ENCODE data around the gene FUT2. TPM values are rescaled to one million over a fixed set of nuclear protein-coding genes. Genes with fewer than 3 reads are reported as not detected.
A peak's percentile ranks its signal among the peaks of the same experiment; 100 is the strongest.

The FUT2 gene
- total and polyA plus RNA-seq, 10 of the 15 experiments (the other 5 are each of a cell fraction or from before 2014, with no cell fraction given) = 0.02 to 0.13 (median 0.07) TPM; not detected in 7

GRCh38 chr19:48646001-48646721, 49.6 kb upstream of the FUT2 start, which contains the start of gene CA11 (continued):
- no peak for TF ChIP-seq ZBTB11 (CRISPR knock-in tag; IDR thresholded peaks at IDR 0.05)
- no peak for TF ChIP-seq HDAC2 (IDR thresholded peaks at IDR 0.05)
- TF ChIP-seq SREBF2 (IDR thresholded peaks at IDR 0.05; ENCODE audit: low read length) = no peak
- TF ChIP-seq JUND (IDR thresholded peaks at IDR 0.05; ENCODE audit: low read depth, low read length) = no peak
- TF ChIP-seq POLR2A (IDR thresholded peaks at IDR 0.05; ENCODE audit: low read depth, low read length) = peak; percentile 40; the same call in 1 of the 2 replicates
- peak; percentile 53; the same call in 1 of the 2 replicates for TF ChIP-seq NBN (IDR thresholded peaks at IDR 0.05)
- no peak for TF ChIP-seq TAF1 (IDR thresholded peaks at IDR 0.05; ENCODE audit: borderline replicate concordance, low read depth, low read length)
- no peak for TF ChIP-seq ZZZ3 (IDR thresholded peaks at IDR 0.05; ENCODE audit: control insufficient read depth, insufficient read length, low read depth)
- peak; percentile 46 for TF ChIP-seq MEF2B (IDR thresholded peaks at IDR 0.05; ENCODE audit: partially characterized antibody, poor library complexity, severe bottlenecking)
- TF ChIP-seq E4F1 (IDR thresholded peaks at IDR 0.05; ENCODE audit: borderline replicate concordance, partially characterized antibody) = peak; percentile 70
- peak; percentile 97 for TF ChIP-seq RAD21 (IDR thresholded peaks at IDR 0.05; ENCODE audit: insufficient read depth, low read depth, low read length)
- TF ChIP-seq FOS (IDR thresholded peaks at IDR 0.05; ENCODE audit: borderline replicate concordance, extremely low read depth, insufficient read length) = no peak
- TF ChIP-seq CBX5 (IDR thresholded peaks at IDR 0.05; ENCODE audit: low read depth) = no peak
- TF ChIP-seq MAX (IDR thresholded peaks at IDR 0.05; ENCODE audit: low read depth, low read length) = peak; percentile 53; the same call in 1 of the 2 replicates
- TF ChIP-seq MLLT1 (IDR thresholded peaks at IDR 0.05) = no peak
- TF ChIP-seq PAX5 (IDR thresholded peaks at IDR 0.05; ENCODE audit: borderline replicate concordance, low read depth, low read length) = no peak
- TF ChIP-seq HDGF (IDR thresholded peaks at IDR 0.05) = peak; percentile 89
- TF ChIP-seq MYB (IDR thresholded peaks at IDR 0.05; ENCODE audit: borderline replicate concordance, low read depth, low read length) = no peak
- no peak for TF ChIP-seq ZBTB40 (IDR thresholded peaks at IDR 0.05; ENCODE audit: borderline replicate concordance)

All from GM12878 (cell line).